Activated naive CD4-positive, alpha-beta T cell treated with anti-CD3 and anti-CD28 coated beads, Interleukin-2, amount 50 U/mL, for 16 hours (primary cell): ENCODE data around the gene PUDP.
"Not testable (repeated sequence)": the region's sequence is repeated elsewhere in the genome, so short reads cannot be mapped to it uniquely, and the experiment has no call there.

ENCODE experiments used
- DNase-seq: peaks from one replicate; pipeline ENCODE4 v3.0.0-alpha.2; 2020

Gene PUDP

DNA sequence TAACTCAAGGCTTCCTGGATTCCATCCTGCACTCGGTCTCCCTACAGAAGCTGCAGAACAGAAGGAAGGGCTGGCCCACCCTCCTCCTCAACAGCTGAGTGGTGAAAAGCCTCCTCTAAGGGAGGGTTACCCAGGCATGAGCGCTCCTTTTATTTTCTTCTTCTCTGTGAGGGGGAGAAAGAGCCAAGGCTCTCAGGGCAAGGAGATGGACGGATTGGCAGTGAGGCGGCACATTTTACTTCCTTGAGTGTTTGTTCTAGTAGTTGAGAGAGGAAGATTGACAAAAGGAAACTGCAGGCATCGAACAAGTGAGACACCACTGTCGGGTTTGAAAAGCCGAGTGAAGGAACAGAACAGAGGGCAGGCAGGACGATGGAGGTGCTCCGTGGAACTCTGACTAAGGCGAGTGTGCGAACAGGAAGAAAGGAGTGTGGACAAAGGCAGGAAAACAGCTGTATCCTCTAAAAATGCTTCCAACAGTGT lies 38.9 kb downstream of the PUDP start:
- DNase-seq = no peak

DNA sequence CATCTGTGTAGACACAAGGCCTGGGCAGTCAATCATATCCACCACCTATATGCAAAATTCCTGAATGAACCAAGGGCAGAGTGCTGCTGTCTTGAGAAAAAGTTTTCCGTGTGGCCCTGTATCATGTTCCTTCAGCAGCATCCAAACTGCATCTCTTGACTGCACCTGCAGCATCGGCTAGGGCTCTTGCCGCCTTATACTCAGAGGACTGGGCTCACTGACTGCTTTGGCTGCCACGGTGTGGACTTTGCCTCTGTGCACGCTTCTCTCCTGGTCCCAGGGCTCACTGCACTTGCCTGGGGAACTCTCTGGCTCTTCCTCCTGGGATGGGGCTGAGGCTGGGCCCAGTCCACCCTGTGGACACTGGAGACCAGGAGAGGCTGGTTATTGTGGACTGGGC lies 39.9 kb downstream of the PUDP start:
- DNase-seq = no peak

GRCh38 chrX:7106649-7107048 lies 41.3 kb downstream of the PUDP start:
- no peak for DNase-seq

DNA sequence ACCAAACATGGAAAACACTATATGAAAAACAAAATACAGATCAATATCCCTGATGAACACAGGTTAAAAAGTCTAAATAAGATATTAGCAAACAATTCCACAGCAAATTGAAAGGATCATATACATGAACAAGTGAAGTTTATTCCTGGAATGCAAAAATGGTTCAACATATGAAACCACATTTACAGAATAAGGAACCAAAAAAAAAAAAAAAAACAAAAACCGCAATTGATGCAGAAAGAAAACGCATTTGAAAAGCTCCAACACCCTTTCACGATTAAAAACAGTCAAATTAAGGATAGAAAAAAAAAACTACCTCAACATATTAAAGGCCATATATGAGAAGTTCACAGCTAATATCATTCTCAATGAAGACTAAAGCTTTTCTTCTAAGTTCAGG lies 45.8 kb downstream of the PUDP start:
- no peak for DNase-seq

DNA sequence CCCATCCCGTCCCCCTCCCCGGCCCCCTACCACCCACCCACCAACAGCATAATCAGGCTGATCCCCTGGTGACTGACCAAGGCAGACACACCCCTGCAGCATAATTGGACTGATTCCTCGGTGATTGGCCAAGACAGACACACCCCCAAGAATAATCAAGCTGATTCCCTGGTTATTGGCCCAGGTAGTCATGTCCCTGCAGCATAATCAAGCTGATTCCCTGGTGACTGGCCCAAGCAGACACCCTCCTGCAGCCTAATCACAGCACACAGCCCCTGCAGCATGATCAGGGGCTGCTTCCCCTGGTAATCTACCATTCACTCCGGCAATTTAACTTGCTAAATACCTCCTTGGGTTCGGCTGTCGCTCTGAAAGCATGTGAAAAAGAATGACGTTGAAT lies 47.9 kb downstream of the PUDP start:
- DNase-seq = no peak

GRCh38 chrX:7095657-7096056 lies 52.3 kb downstream of the PUDP start:
- not testable (repeated sequence) for DNase-seq

GRCh38 chrX:7093305-7093704 lies 54.6 kb downstream of the PUDP start:
- no peak for DNase-seq

DNA sequence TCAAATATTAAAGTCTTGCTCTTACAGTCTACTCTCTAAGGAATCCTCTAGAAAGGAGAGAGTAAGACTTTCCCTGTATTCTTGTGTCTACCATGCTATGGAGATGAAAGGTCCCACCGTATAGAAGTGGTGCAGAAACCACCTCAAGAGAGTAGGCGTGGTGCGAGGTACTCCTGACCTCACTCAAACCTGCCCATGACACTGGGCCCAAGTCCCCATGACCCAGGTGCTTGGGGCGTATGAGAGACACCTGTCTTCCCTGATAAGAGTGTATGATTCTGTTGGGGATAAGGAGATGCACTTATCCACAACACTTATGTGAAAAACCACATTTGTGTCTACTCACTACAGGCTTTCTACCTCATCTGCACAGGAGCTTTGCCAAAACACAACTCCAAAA lies 55.4 kb downstream of the PUDP start:
- DNase-seq = no peak

- no peak for DNase-seq
These were observed 56.0 kb downstream of the PUDP start for GRCh38 chrX:7091923-7092322.

DNA sequence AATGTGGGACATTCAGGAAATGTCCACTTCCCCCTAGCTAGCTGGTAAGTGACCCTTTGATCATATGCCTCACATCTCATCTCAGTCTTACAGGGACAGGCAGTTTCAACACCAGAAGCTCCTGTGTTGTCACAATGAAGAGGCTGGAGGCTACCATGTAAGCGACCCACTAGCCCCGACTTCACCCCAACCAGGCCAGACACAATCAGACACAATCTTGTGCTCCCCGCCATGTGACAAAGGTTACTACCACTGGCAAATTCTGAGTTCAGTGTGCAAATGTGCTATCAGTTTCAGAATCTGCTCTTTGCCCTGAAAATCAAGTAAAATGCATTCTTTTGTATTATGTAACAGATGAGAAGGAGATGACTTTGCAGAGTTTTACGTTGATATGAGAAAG lies 57.3 kb downstream of the PUDP start:
- DNase-seq = no peak

- peak; percentile 45 for DNase-seq
These were observed 58.9 kb downstream of the PUDP start for GRCh38 chrX:7088968-7089615.

- no peak for DNase-seq
These were observed 61.6 kb downstream of the PUDP start for GRCh38 chrX:7086384-7086783.

DNA sequence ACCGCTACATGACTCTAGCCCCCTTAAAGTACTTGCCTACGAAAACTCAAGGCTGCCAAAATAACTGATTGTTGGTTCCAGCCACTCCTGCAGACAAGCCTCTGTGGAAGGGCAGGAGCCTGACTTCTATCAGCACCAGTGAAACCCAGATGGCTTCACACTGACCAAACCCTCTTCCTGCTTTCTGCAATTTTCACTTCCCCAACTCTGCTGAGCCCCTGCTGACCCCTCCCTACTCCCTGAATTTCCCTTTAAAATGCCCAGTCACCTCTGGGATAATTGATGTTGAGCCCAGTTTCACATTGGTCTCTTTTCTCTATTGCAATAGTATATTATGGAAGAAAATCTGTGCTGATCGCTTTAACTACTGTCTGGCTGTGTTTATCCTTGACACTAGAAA lies 62.1 kb downstream of the PUDP start:
- DNase-seq = no peak

GRCh38 chrX:7084841-7085240 lies 63.1 kb downstream of the PUDP start:
- no peak for DNase-seq

DNA sequence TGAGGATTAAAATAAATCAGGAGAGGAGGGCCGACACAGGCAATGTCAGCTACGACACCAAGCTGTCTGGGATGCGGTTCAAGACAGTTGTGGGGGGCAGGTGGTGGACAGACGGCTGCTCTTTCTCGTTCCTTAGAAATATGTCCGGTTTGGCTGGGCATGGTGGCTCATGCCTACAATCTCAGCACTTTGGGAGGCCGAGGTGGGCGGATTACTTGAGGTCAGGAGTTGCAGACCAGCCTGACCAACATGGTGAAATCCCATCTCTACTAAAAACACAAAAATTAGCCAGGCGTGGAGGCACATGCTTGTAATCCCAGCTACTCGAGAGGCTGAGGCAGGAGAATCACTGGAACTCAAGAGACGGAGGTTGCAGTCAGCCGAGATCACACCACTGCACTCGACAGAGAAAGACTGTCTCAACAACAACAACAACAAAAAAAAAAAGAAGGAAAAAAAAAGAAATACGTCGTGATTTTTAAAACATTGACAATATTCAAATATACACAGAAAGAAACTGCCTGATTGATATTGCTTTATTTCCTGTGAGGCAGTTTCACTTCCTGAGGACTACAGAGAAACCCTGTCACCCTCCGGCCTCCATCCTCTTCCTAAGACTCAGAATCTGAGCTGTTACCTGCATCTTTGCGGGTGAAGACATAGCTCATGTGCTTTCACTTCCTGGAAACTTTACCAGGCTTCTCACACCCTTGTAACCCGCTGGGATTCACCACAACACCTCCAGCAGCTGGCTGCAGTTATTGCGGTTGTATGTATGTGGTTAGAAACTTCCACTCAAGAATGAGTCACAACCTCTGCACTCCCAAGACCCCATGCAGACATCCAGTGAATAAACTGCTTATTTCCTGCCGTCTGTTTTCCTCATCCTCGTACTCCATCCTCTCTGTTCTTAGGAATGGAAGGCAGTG lies 64.2 kb downstream of the PUDP start:
- peak; percentile 43 for DNase-seq

DNA sequence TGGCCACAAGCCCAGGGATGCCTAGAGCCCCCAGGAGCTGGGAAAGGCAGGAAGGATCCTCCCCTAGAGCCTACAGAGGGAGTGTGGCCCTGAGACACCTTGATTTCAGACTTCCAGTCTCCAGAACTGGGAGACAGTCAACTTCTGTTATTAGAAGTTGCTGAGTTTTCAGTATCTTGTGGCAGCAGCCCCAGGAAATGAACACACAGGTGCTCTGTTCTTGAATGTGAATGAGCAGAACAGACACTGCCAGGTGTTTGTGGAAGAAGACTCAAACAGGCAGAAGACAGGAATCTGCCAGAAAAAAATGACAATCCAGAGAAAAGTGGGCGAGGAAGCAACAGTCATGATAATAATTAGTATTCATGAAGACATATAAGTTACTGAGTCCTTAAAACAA lies 64.9 kb downstream of the PUDP start:
- DNase-seq = no peak

GRCh38 chrX:7082556-7082955 lies 65.4 kb downstream of the PUDP start:
- no peak for DNase-seq

- no peak for DNase-seq
These were observed 70.4 kb downstream of the PUDP start for GRCh38 chrX:7077241-7078230.

DNA sequence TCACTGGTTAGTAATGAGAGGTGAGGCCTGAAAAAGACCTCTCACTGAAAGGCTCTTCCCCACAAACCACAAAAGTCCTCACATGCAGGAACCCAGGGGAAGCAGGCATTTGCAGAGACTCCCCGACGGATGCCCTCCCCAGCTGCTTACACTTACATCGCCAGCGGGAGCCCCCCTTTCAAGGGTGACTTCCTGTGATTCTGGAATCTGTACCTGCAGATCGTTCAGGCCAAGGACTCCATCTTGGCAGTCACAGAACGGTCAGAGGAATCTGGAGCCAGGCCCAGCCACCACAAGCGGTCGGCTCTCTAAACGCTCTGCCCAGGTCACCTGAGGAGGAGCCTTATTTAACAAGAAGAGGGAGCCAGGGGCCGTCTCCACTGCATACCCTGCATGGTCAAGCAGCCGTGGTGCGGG lies 71.7 kb downstream of the PUDP start:
- no peak for DNase-seq

DNA sequence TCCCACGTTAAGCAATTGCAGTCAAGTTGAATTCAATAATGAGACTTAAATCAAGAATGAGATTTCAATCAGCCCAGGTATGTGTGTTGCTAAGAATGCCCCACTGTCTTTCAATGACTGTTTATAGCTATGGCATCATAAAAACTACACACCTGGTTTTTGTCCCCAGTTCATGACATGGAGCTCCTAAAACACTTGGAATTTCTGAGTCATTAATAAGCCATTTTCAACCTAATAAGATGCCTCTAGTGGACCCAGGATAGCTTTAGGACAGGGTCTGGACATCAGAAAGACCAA lies 73.1 kb downstream of the PUDP start:
- no peak for DNase-seq

- no peak for DNase-seq
These were observed 73.6 kb downstream of the PUDP start for GRCh38 chrX:7074148-7074907.

DNA sequence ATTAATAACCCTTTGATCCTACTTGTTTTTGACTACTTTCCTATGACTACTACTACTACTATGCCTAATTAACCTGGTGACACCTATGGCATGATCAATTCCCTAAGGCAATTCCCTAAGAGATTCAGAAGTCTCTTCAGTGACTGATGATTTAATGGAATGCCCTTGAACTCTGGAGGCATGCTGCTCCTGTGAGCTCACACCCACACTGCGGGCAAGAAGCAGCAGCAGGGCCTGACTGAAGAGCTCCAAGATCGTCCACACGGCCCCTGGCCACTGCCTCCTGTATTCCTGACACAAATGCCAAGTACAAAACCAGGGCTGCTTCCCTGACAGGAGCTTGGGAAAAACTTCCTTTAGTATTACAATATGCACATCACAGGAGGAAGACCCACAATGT lies 74.6 kb downstream of the PUDP start:
- DNase-seq = no peak

DNA sequence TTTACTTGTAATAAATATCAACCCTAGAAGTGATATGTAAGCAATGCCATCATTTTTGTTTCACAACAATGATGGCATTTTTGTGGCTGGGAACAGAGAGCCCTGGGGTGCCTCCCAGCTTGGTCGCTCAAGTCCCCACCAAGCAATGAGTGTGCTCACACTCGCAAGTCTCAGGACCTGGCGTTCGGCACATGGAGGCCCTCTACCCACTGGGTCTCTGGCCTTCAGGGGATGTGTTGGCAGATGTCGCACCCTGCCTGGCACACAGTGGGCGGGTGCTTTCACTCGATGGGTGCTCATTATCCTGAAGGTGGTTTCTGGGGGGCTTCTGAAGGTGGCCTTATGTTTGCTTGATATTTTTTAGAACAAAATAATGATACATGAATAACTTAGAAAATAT lies 75.1 kb downstream of the PUDP start:
- no peak for DNase-seq
